IMR-90 (cell line): ENCODE measurements around the gene ADAMTS14. TPM values are rescaled to one million over a fixed set of nuclear protein-coding genes. Genes with fewer than 3 reads are reported as not detected.

Source experiments
- ATAC-seq: fragments of 200-7000 bp; cut with Tn5 transposase; 2 replicates; pipeline ENCODE4 v1.9.1; 2020; ENCODE audit warnings: low read depth, mild to moderate bottlenecking, moderate library complexity
- BruUV-seq: library from RNA; stranded (reverse); fragments of 400-500 nt; replicated peaks from 2 replicates; lab custom pipeline; 2021; lab: Mats Ljungman, UMichigan
- CTCF ChIA-PET: fragments of 300-600 bp; formaldehyde crosslinking; extraction: SDS; loops from one replicate; lab custom pipeline; 2021; ENCODE audit warnings: antibody characterized with exemption; lab: Yijun Ruan, JAX
- POLR2A ChIA-PET: fragments of 300-600 bp; sonication (Branson Sonifier 250); formaldehyde crosslinking; loops from one replicate; lab custom pipeline; 2022; ENCODE audit warnings: antibody characterized with exemption; ENCODE audit not compliant: unreplicated experiment; lab: Charles Lee
- DNase-seq: peaks from one replicate; pipeline ENCODE4 v3.0.0; 2013
- H2AFZ ChIP-seq: replicated peaks from 2 replicates; pipeline ENCODE3; 2013; ENCODE audit warnings: low read length, mild to moderate bottlenecking; ENCODE audit not compliant: poor library complexity
- H2AK5ac ChIP-seq: 2 replicates; pipeline ENCODE4 v1.6.1; 2013; ENCODE audit warnings: low read depth, low read length, inconsistent platforms
- H2AK9ac ChIP-seq: replicated peaks from 2 replicates; pipeline ENCODE3; 2013; ENCODE audit warnings: mild to moderate bottlenecking, low read depth, low read length, moderate library complexity; ENCODE audit not compliant: poor library complexity
- H2BK120ac ChIP-seq: 2 replicates; pipeline ENCODE4 v1.6.1; 2013; ENCODE audit warnings: low read depth, low read length, inconsistent platforms
- H2BK15ac ChIP-seq: 3 replicates; pipeline ENCODE4 v1.6.1; 2013; ENCODE audit warnings: low read depth, low read length, inconsistent platforms
- H2BK20ac ChIP-seq: 2 replicates; pipeline ENCODE4 v1.6.1; 2013; ENCODE audit warnings: low read depth, mild to moderate bottlenecking, inconsistent platforms, low read length, moderate library complexity
- H2BK5ac ChIP-seq: 2 replicates; pipeline ENCODE4 v1.6.1; 2013; ENCODE audit warnings: mild to moderate bottlenecking, low read depth, low read length, inconsistent platforms; ENCODE audit not compliant: poor library complexity, severe bottlenecking
- H3K14ac ChIP-seq: replicated peaks from 2 replicates; pipeline ENCODE4 v1.6.1; 2013; ENCODE audit warnings: low read depth, low read length, inconsistent platforms
- H3K18ac ChIP-seq: 2 replicates; pipeline ENCODE4 v1.6.1; 2013; ENCODE audit warnings: low read depth, low read length, control low read depth
- H3K23ac ChIP-seq: 2 replicates; pipeline ENCODE4 v1.6.1; 2013; ENCODE audit warnings: low read depth, low read length, inconsistent platforms
- H3K27ac ChIP-seq: 2 replicates; pipeline ENCODE4 v1.5.1; 2013; ENCODE audit warnings: mild to moderate bottlenecking, control low read depth, low read length; ENCODE audit not compliant: insufficient read depth
- H3K27me3 ChIP-seq: 2 replicates; pipeline ENCODE4 v1.6.1; 2013; ENCODE audit warnings: low read length; ENCODE audit not compliant: control insufficient read depth, insufficient read depth
- H3K36me3 ChIP-seq: 2 replicates; pipeline ENCODE4 v1.6.1; 2013; ENCODE audit warnings: low read length, mixed read lengths; ENCODE audit not compliant: control insufficient read depth, insufficient read depth
- H3K4ac ChIP-seq: 2 replicates; pipeline ENCODE4 v1.6.1; 2013; ENCODE audit warnings: low read depth, low read length, inconsistent platforms
- H3K4me1 ChIP-seq: 2 replicates; pipeline ENCODE4 v1.6.1; 2013; ENCODE audit warnings: low read length, mixed read lengths; ENCODE audit not compliant: control insufficient read depth, insufficient read depth
- H3K4me2 ChIP-seq: 2 replicates; pipeline ENCODE4 v1.6.1; 2013; ENCODE audit warnings: low read depth, mild to moderate bottlenecking, control low read depth, low read length, moderate library complexity
- H3K4me3 ChIP-seq: 2 replicates; pipeline ENCODE4 v1.5.1; 2013; ENCODE audit warnings: low read depth, mild to moderate bottlenecking, control low read depth, low read length, moderate library complexity; ENCODE audit not compliant: insufficient read depth
- H3K56ac ChIP-seq: 2 replicates; pipeline ENCODE4 v1.6.1; 2013; ENCODE audit warnings: low read length, inconsistent platforms; ENCODE audit not compliant: insufficient read depth; ENCODE audit errors: extremely low read depth
- H3K79me1 ChIP-seq, 2 experiments: 2 replicates each; pipeline ENCODE4 v1.6.1; 2013; ENCODE audit warnings: low read length in 2 of 2, inconsistent platforms in 1 of 2, low read depth in 1 of 2
- H3K9ac ChIP-seq: 2 replicates; pipeline ENCODE4 v1.6.1; 2013; ENCODE audit warnings: low read depth, low read length, control low read depth
- H3K9me1 ChIP-seq: 2 replicates; pipeline ENCODE4 v1.6.1; 2013; ENCODE audit warnings: low read length, inconsistent platforms; ENCODE audit not compliant: insufficient read depth
- H3K9me3 ChIP-seq: 2 replicates; pipeline ENCODE4 v1.6.1; 2013; ENCODE audit warnings: low read length; ENCODE audit not compliant: control insufficient read depth, insufficient read depth
- H4K20me1 ChIP-seq: 2 replicates; pipeline ENCODE4 v1.6.1; 2013; ENCODE audit warnings: low read length, inconsistent platforms; ENCODE audit not compliant: insufficient read depth
- H4K5ac ChIP-seq: 2 replicates; pipeline ENCODE4 v1.6.1; 2013; ENCODE audit warnings: mild to moderate bottlenecking, low read depth, low read length, control low read depth
- H4K8ac ChIP-seq, 2 experiments: 2 replicates each; pipeline ENCODE4 v1.6.1; 2013; ENCODE audit warnings: low read depth in 2 of 2, low read length in 2 of 2, control low read depth in 1 of 2, inconsistent platforms in 1 of 2
- H4K91ac ChIP-seq: 2 replicates; pipeline ENCODE4 v1.6.1; 2013; ENCODE audit warnings: low read depth, low read length, inconsistent platforms; ENCODE audit not compliant: insufficient read depth
- CHD1 ChIP-seq: IDR thresholded peaks from 2 replicates; pipeline ENCODE4 v1.6.1; 2012; ENCODE audit warnings: low read depth, low read length, improper control_type of control experiment
- FOS ChIP-seq: fragments of 150-350 bp; IDR thresholded peaks from 2 replicates; pipeline ENCODE4 v1.6.1; 2016; ENCODE audit warnings: low read depth, low read length
- MAFK ChIP-seq: IDR thresholded peaks from 2 replicates; pipeline ENCODE4 v1.6.1; 2012; ENCODE audit warnings: low read depth, low read length, improper control_type of control experiment
- MXI1 ChIP-seq: IDR thresholded peaks from 2 replicates; pipeline ENCODE4 v1.6.1; 2012; ENCODE audit warnings: low read depth, mild to moderate bottlenecking, low read length, moderate library complexity, borderline replicate concordance
- NFE2L2 ChIP-seq: fragments of 150-350 bp; IDR thresholded peaks from 2 replicates; pipeline ENCODE4 v1.6.1; 2016; ENCODE audit warnings: low read depth, mild to moderate bottlenecking, low read length
- RFX5 ChIP-seq: IDR thresholded peaks from 2 replicates; pipeline ENCODE4 v1.8.0; 2012; ENCODE audit warnings: low read depth, mild to moderate bottlenecking, low read length, moderate library complexity
- USF2 ChIP-seq: fragments of 150-350 bp; IDR thresholded peaks from 2 replicates; pipeline ENCODE4 v1.6.1; 2017; ENCODE audit warnings: mild to moderate bottlenecking, antibody characterized with exemption, low read length, low read depth
- WGBS, 2 experiments: methylation state at CpG; one replicate each; pipeline versions ENCODE4 v1.1.5 to v1.1.7; 2013; ENCODE audit warnings: missing lambda C conversion rate in 2 of 2; ENCODE audit not compliant: insufficient read length in 1 of 2; ENCODE audit errors: extremely low coverage in 2 of 2; 5-methylcytosine and 5-hydroxymethylcytosine counted together
- dilution Hi-C: fragments of 300-500 bp; cut with HindIII; formaldehyde crosslinking; loops from one replicate; pipeline ENCODE4 v1.14.3; 2018; ENCODE audit warnings: low sequenced_read_pairs; ENCODE audit not compliant: unreplicated experiment
- in situ Hi-C: fragments of 300-500 bp; cut with MboI; formaldehyde crosslinking; loops from 3 replicates; pipeline ENCODE4 v1.14.3; 2019; ENCODE audit warnings: low sequenced_read_pairs, inconsistent platforms, mixed read lengths
- intact Hi-C: fragments of 100-400 bp; cut with micrococcal nuclease; formaldehyde crosslinking; loops from 2 replicates; pipeline ENCODE4 v1.10.0; 2022
- polyA plus RNA-seq, 3 experiments: library from polyadenylated mRNA; depleted of rRNA; stranded (reverse); fragments of >200 nt; gene quantifications; 2 replicates each; pipeline ENCODE4 v1.2.3, GENCODE V29; 2012; ENCODE audit warnings: low replicate concordance in 1 of 3
- total RNA-seq: library from RNA; depleted of rRNA; stranded (reverse); fragments of >200 nt; gene quantifications from 2 replicates; pipeline ENCODE4 v1.2.3, GENCODE V29; 2012

Gene ADAMTS14
- total and polyA plus RNA-seq, 2 of the 4 experiments (the other 2 are of a cell fraction), result under 0.01 to 0.31 TPM

- Histone ChIP-seq H3K4me3 (no peak overlapping the region), H3K23ac (no peak overlapping the region), H3K9ac (no peak overlapping the region), H2AK5ac (no peak overlapping the region), H3K18ac (no peak overlapping the region), H4K5ac (no peak overlapping the region), H3K9me1 (no peaks in the 10 kb centered on the region), H3K4me1 (no peaks in the 10 kb centered on the region), H3K79me1 (no peaks in the 10 kb centered on the region), H2BK5ac (no peak overlapping the region), H3K9me3 (no peaks in the 10 kb centered on the region), H2BK120ac (no peak overlapping the region), H4K20me1 (no peaks in the 10 kb centered on the region), H4K91ac (no peak overlapping the region), H4K8ac (no peak overlapping the region), H2AFZ (no peak overlapping the region), H3K56ac (no peak overlapping the region), H3K27me3 (peaks cover 16% of the 10 kb centered on the region), H3K36me3 (no peaks in the 10 kb centered on the region), H2AK9ac (no peak overlapping the region), H3K4ac (no peak overlapping the region), H2BK20ac (no peak overlapping the region), H3K4me2 (no peak overlapping the region), H2BK15ac (no peak overlapping the region), H3K27ac (no peak overlapping the region), H3K14ac (no peak overlapping the region)
- intact Hi-C loops (loop anchor here (10.0 kb wide), 1 partner anchor 404 kb away; the partner anchor contains the start of gene UNC5B), in situ Hi-C loops (loop anchor here (5.0 kb wide), 1 partner anchor 71 kb away; no protein-coding TSS in a partner anchor), dilution Hi-C loops (no loop called here)
- no TSS peak for BruUV-seq
- WGBS, 2 experiments, result no CpG with 5 or more reads among the region's 1 CpG
- no peak for TF ChIP-seq FOS
- TF ChIP-seq MAFK, result no peak
- no peak for TF ChIP-seq NFE2L2
- TF ChIP-seq RFX5, result no peak
- TF ChIP-seq MXI1, result no peak
- TF ChIP-seq CHD1, result no peak
- no peak for TF ChIP-seq USF2
- ATAC-seq (no peak), DNase-seq (no peak)
- ChIA-PET CTCF (no interaction called here), POLR2A (no interaction called here)
These were observed 138.7 kb downstream of the ADAMTS14 start for GRCh38 chr10:70810967-70811366.
